Coronary artery (tissue), 2 donors: Measurements from ENCODE around the gene LSR.

Experiments used
- DNase-seq: peaks from one replicate; pipeline ENCODE4 v3.0.0-alpha.2; 2017; ENCODE audit warnings: low spot score
- H3K27ac ChIP-seq, 2 donors: fragments of 200-600 bp; sonication (generic); one replicate each; pipeline ENCODE4 v1.5.1; 2016 to 2019
- H3K4me3 ChIP-seq: fragments of 200-600 bp; sonication (generic); 2 replicates; pipeline ENCODE4 v1.5.1; 2016; ENCODE audit warnings: mild to moderate bottlenecking, moderate library complexity
- CTCF ChIP-seq: fragments of 200-600 bp; sonication (generic); IDR thresholded peaks from one replicate; pipeline ENCODE4 v1.5.1; 2019; ENCODE audit warnings: antibody characterized with exemption

Gene LSR

DNA sequence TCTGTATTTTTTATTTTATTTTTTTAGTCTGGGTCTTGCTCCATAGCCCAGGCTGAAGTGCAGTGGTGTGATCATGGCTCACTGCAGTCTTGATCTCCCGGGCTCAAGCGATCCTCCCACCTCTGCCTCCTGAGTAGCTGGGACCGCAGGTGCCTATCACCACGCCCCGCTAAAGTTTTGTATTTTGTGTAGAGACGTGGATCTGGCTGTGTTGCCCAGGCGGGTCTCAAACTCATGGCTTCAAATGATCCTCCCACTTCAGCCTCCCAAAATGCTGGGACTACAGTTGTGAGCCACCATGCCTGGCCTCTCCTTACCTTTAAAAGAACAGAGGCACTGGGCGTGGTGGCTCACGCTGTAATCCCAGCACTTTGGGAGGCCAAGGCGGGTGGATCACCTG lies 38.9 kb downstream of the LSR start:
- H3K27ac ChIP-seq = no peak overlapping the region
- H3K4me3 ChIP-seq = no peak overlapping the region
- DNase-seq = no peak
- TF ChIP-seq CTCF = no peak

GRCh38 chr19:35288331-35288730 lies 39.5 kb downstream of the LSR start:
- Histone ChIP-seq H3K27ac (no peak overlapping the region), H3K4me3 (no peak overlapping the region)
- DNase-seq = no peak
- no peak for TF ChIP-seq CTCF

- no peak for DNase-seq
- no peak overlapping the region for H3K27ac ChIP-seq
- no peak for TF ChIP-seq CTCF
- H3K4me3 ChIP-seq = no peak overlapping the region
Measured at GRCh38 chr19:35288906-35289305, 40.1 kb downstream of the LSR start.

- no peak for DNase-seq
- no peak for TF ChIP-seq CTCF
- Histone ChIP-seq H3K27ac (no peak overlapping the region), H3K4me3 (no peak overlapping the region)
Measured at GRCh38 chr19:35290381-35291127, 41.8 kb downstream of the LSR start.

GRCh38 chr19:35291259-35291658 lies 42.5 kb downstream of the LSR start:
- DNase-seq = no peak
- no peak overlapping the region for H3K27ac ChIP-seq

DNA sequence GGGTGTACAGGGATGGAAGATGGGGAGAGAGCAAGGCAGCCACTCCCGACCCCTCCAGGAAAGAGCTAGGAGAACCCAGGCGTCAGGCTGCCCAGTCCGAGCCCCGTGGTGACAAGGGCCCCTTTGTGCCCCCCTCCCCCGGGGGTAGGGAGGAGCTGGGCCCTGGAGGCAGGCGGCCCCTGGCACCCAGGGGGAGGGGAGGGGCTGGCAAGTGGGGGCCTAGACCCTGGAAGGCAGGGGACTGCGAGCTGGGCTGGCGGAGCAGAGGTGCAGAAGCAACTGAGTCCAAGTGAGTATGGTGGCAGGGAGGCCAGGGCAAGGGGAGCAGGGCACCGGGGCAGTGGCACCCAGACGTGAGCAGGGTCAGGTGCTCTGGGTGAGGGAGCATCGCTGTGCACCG lies 43.1 kb downstream of the LSR start, which contains the start of gene MAG:
MAG (plus strand) TSS at position 246 of the 400 bp plus-strand sequence. CDS start 3,248 bp downstream, outside the sequence.
- no peak within 1 kb of the TSS for H3K27ac ChIP-seq
- H3K4me3 ChIP-seq = no peak within 1 kb of the TSS
- TF ChIP-seq CTCF = no peak
- DNase-seq = no peak

More at GRCh38 chr19:35291259-35291658, 42.5 kb downstream of the LSR start:
- no peak overlapping the region for H3K4me3 ChIP-seq
- no peak for TF ChIP-seq CTCF
